Testis (tissue), 3 donors: ENCODE results near the gene UMOD. TPM values are rescaled to one million over a fixed set of nuclear protein-coding genes. Genes with fewer than 3 reads are reported as not detected.

Experiments
- DNase-seq: peaks from one replicate; pipeline ENCODE4 v3.0.0-alpha.2; 2019
- H3K27ac ChIP-seq, 2 donors: fragments of 200-600 bp; sonication (generic); one replicate each; pipeline ENCODE4 v1.5.1; 2019
- H3K27me3 ChIP-seq: fragments of 200-600 bp; sonication (generic); one replicate; pipeline ENCODE4 v1.5.1; 2019
- H3K36me3 ChIP-seq: fragments of 200-600 bp; sonication (generic); one replicate; pipeline ENCODE4 v1.5.1; 2017; ENCODE audit warnings: low read depth; ENCODE audit errors: missing control alignments
- H3K4me1 ChIP-seq: fragments of 200-600 bp; sonication (generic); one replicate; pipeline ENCODE4 v1.5.1; 2019
- H3K4me3 ChIP-seq, 2 donors: fragments of 200-600 bp; sonication (generic); one replicate each; pipeline ENCODE4 v1.5.1; 2017 to 2019
- H3K9me3 ChIP-seq: fragments of 200-600 bp; sonication (generic); one replicate; pipeline ENCODE4 v1.5.1; 2017
- POLR2A ChIP-seq: fragments of 450-650 bp; IDR thresholded peaks from one replicate; pipeline ENCODE4 v1.6.1; 2017; ENCODE audit warnings: antibody characterized with exemption, mild to moderate bottlenecking, moderate library complexity
- WGBS, 2 donors: methylation state at CpG; one replicate each; pipeline ENCODE4 v1.1.5; 2018; 5-methylcytosine and 5-hydroxymethylcytosine counted together
- intact Hi-C: fragments of 100-400 bp; cut with DNase I; formaldehyde crosslinking; loops from one replicate; pipeline ENCODE4 v1.15.1; 2023; ENCODE audit warnings: low total_unique reads
- polyA plus RNA-seq: library from polyadenylated mRNA; stranded (reverse); fragments of 350-450 nt; fragmentation: Illumina TruSeq; extraction: RNeasy Lipid Tissue Mini Kit (QIAGEN cat#74804); gene quantifications from one replicate; pipeline ENCODE4 v1.2.3, GENCODE V29; 2014; ENCODE audit warnings: low read depth, low replicate concordance; ENCODE audit not compliant: insufficient read depth
- total RNA-seq, 2 donors: library from RNA; depleted of rRNA; stranded (reverse); fragments of >200 nt; gene quantifications; one replicate each; pipeline ENCODE4 v1.2.3, GENCODE V29; 2016
- TF ChIP-seq, protein P1 (sequence below), 3 experiments: fragments of 450-650 bp in 2 of 3; fragments of 200-600 bp in 1 of 3; sonication (generic) in 1 of 3; IDR thresholded peaks; one replicate each; pipeline ENCODE4 v1.5.1; 2016 to 2019; ENCODE audit warnings: antibody characterized with exemption in 3 of 3, mild to moderate bottlenecking in 2 of 3, moderate library complexity in 1 of 3

The UMOD gene
- total and polyA plus RNA-seq, 3 donors from 2014 or later: 0.43 to 3.8 (median 0.99) TPM

DNA sequence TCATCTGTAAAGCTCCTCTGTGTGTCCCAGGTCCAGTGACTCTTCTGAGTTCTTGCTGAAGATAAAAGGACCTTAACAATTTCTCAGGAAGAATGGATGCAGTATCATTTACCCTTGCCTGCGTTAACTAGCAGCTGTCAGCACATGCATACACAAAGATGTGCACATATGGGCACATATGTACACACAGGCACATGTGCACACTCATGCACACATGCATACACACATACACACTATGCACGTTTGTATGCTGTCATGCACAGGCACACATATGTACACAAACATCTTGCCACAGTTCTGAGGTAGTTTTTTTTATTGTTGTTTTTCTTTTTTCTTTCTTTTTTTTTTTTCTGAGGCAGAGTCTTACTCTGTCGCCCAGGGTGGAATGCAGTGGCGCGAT lies 50.1 kb downstream of the UMOD start:
- Histone ChIP-seq H3K4me1 (no peaks in the 10 kb centered on the region), H3K4me3 (no peak overlapping the region), H3K27me3 (no peaks in the 10 kb centered on the region), H3K9me3 (no peaks in the 10 kb centered on the region), H3K27ac (no peak overlapping the region), H3K36me3 (no peaks in the 10 kb centered on the region)
- WGBS, 2 donors: 61 to 79% methylated on average over 5 of the region's 5 CpGs
- intact Hi-C loops: no loop called here
- no peak for DNase-seq
- TF ChIP-seq, protein P1, sequence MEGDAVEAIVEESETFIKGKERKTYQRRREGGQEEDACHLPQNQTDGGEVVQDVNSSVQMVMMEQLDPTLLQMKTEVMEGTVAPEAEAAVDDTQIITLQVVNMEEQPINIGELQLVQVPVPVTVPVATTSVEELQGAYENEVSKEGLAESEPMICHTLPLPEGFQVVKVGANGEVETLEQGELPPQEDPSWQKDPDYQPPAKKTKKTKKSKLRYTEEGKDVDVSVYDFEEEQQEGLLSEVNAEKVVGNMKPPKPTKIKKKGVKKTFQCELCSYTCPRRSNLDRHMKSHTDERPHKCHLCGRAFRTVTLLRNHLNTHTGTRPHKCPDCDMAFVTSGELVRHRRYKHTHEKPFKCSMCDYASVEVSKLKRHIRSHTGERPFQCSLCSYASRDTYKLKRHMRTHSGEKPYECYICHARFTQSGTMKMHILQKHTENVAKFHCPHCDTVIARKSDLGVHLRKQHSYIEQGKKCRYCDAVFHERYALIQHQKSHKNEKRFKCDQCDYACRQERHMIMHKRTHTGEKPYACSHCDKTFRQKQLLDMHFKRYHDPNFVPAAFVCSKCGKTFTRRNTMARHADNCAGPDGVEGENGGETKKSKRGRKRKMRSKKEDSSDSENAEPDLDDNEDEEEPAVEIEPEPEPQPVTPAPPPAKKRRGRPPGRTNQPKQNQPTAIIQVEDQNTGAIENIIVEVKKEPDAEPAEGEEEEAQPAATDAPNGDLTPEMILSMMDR (IDR thresholded peaks at IDR 0.05): no peak
- TF ChIP-seq POLR2A: no peak

DNA sequence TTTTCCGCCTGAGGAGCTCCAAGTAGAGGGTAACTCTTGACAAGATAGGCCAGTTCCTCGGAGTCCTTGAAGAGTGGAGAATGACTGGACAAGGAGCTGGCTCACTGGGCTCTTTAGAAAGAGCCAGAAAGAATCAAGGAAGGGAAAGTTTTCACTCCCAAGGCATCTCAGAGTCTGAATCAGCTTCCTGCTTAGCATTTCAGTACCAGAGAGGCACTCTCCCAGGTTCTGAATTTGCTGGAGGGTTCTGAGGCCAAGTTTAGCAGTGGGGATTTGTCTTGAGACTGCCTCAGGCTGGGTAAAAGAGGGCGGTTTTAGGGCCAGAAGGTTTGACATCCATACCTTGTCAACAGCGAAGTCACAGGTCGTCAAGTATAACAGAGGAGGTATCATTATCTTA lies 50.7 kb downstream of the UMOD start:
- TF ChIP-seq, protein P1 (IDR thresholded peaks at IDR 0.05): no peak
- TF ChIP-seq POLR2A: no peak
- no peak for DNase-seq
- H3K4me1 ChIP-seq: no peaks in the 10 kb centered on the region
- no peaks in the 10 kb centered on the region for H3K9me3 ChIP-seq
- no peak overlapping the region for H3K4me3 ChIP-seq
- no peak overlapping the region for H3K27ac ChIP-seq
- no peaks in the 10 kb centered on the region for H3K27me3 ChIP-seq
- intact Hi-C loops: no loop called here
- WGBS, 2 donors: 64 to 83% methylated on average over 4 to 5 of the region's 5 CpGs
- no peaks in the 10 kb centered on the region for H3K36me3 ChIP-seq

- H3K9me3 ChIP-seq: no peaks in the 10 kb centered on the region
- H3K27me3 ChIP-seq: no peaks in the 10 kb centered on the region
- peak; percentile 73 for DNase-seq
- H3K4me3 ChIP-seq: no peak overlapping the region
- 9 to 16% methylated on average over 16 of the region's 16 CpGs for WGBS, 2 donors
- H3K36me3 ChIP-seq: no peaks in the 10 kb centered on the region
- TF ChIP-seq POLR2A: no peak
- TF ChIP-seq, protein P1 (IDR thresholded peaks at IDR 0.05): peak; percentile 35 to 59 (median 56)
- no peaks in the 10 kb centered on the region for H3K4me1 ChIP-seq
- intact Hi-C loops: no loop called here
- no peak overlapping the region for H3K27ac ChIP-seq
These were observed 52.0 kb downstream of the UMOD start for GRCh38 chr16:20300312-20301097.

DNA sequence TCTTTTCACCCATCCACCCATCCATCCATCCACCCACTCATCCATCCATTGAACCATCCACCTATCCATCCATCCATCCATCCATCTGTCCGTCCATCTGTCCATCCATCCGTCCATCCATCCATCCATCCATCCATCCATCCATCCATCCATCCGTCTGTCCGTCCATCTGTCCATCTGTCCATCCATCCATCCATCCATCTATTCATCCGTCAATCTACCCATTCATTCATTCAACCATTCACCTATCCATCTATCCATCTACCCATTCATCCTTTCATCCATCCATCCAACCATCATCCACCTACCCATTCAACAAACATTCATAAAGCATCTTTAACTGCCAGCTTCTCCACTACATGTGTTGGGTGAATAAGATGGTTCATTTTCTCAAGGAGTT lies 54.1 kb downstream of the UMOD start:
- no peaks in the 10 kb centered on the region for H3K9me3 ChIP-seq
- no peaks in the 10 kb centered on the region for H3K4me1 ChIP-seq
- H3K27ac ChIP-seq: no peak overlapping the region
- H3K27me3 ChIP-seq: no peaks in the 10 kb centered on the region
- H3K36me3 ChIP-seq: no peaks in the 10 kb centered on the region
- H3K4me3 ChIP-seq: no peak overlapping the region
- 76 to 84% methylated on average over 5 of the region's 5 CpGs for WGBS, 2 donors
- intact Hi-C loops: no loop called here
- no peak for DNase-seq
- TF ChIP-seq, protein P1 (IDR thresholded peaks at IDR 0.05): no peak
- no peak for TF ChIP-seq POLR2A
